HepG2 (cell line): ENCODE results near the gene C14orf93. TPM values are rescaled to one million over a fixed set of nuclear protein-coding genes. Genes with fewer than 3 reads are reported as not detected.

Experiments
- FOXP4 ChIP-seq: sonication (generic); formaldehyde crosslinking; IDR thresholded peaks from 2 replicates; pipeline ENCODE4 v1.4.0; 2020; ENCODE audit warnings: missing genetic modification reagents
- FUBP1 ChIP-seq: sonication (generic); formaldehyde crosslinking; IDR thresholded peaks from 2 replicates; pipeline ENCODE4 v1.5.1; 2020; ENCODE audit warnings: missing genetic modification reagents, mild to moderate bottlenecking, borderline replicate concordance
- HOXA5 ChIP-seq: sonication (generic); formaldehyde crosslinking; IDR thresholded peaks from 2 replicates; pipeline ENCODE4 v1.4.0; 2020; ENCODE audit warnings: missing genetic modification reagents
- KDM4B ChIP-seq: sonication (generic); formaldehyde crosslinking; IDR thresholded peaks from 2 replicates; pipeline ENCODE4 v1.4.0; 2020; ENCODE audit warnings: missing genetic modification reagents
- MAX ChIP-seq: IDR thresholded peaks from 2 replicates; pipeline ENCODE4 v1.6.1; 2012; ENCODE audit warnings: inconsistent platforms
- MBNL3 ChIP-seq: fragments of 250-450 bp; sonication (Bioruptor Pico); conservative IDR thresholded peaks from 2 replicates; pipeline ENCODE4 v1.8.0; 2022; ENCODE audit warnings: mild to moderate bottlenecking, inconsistent platforms
- MED1 ChIP-seq: sonication (generic); formaldehyde crosslinking; IDR thresholded peaks from 2 replicates; pipeline ENCODE4 v1.4.0; 2020; ENCODE audit warnings: missing genetic modification reagents
- NCOA2 ChIP-seq: sonication (generic); formaldehyde crosslinking; IDR thresholded peaks from 2 replicates; pipeline ENCODE4 v1.8.0; 2022; ENCODE audit warnings: inconsistent platforms
- REST ChIP-seq, 2 experiments: IDR thresholded peaks; 2 replicates each; pipeline ENCODE4 v1.6.1; 2011 to 2012; ENCODE audit warnings: low read length in 2 of 2, borderline replicate concordance in 1 of 2, low read depth in 1 of 2, mild to moderate bottlenecking in 1 of 2, moderate library complexity in 1 of 2
- SAP130 ChIP-seq: IDR thresholded peaks from 2 replicates; pipeline ENCODE4 v1.6.1; 2016; ENCODE audit warnings: low read depth
- TEF ChIP-seq: sonication (generic); formaldehyde crosslinking; IDR thresholded peaks from 2 replicates; pipeline ENCODE4 v1.5.0; 2020; ENCODE audit warnings: missing genetic modification reagents
- THYN1 ChIP-seq: sonication (generic); formaldehyde crosslinking; IDR thresholded peaks from 2 replicates; pipeline ENCODE4 v1.8.1; 2023; ENCODE audit warnings: low read depth, mild to moderate bottlenecking, moderate library complexity, missing genetic modification reagents, borderline replicate concordance
- XRCC5 ChIP-seq: fragments of 200-400 bp; formaldehyde crosslinking; optimal IDR thresholded peaks from 2 replicates; pipeline ENCODE3; 2017; ENCODE audit warnings: mild to moderate bottlenecking, low read length
- ZBTB2 ChIP-seq: sonication (generic); formaldehyde crosslinking; IDR thresholded peaks from 2 replicates; pipeline ENCODE4 v1.8.0; 2022; ENCODE audit warnings: low read depth, missing genetic modification reagents
- ZNF180 ChIP-seq: sonication (generic); formaldehyde crosslinking; IDR thresholded peaks from 2 replicates; pipeline ENCODE4 v1.4.0; 2020; ENCODE audit warnings: low read depth, missing genetic modification reagents, borderline replicate concordance
- ZNF343 ChIP-seq: sonication (generic); formaldehyde crosslinking; IDR thresholded peaks from 2 replicates; pipeline ENCODE4 v1.4.0; 2020; ENCODE audit warnings: mild to moderate bottlenecking, missing genetic modification reagents
- ZNF556 ChIP-seq: sonication (generic); formaldehyde crosslinking; IDR thresholded peaks from 2 replicates; pipeline ENCODE4 v1.4.0; 2020; ENCODE audit warnings: mild to moderate bottlenecking, missing genetic modification reagents, borderline replicate concordance
- ZNF567 ChIP-seq: sonication (generic); formaldehyde crosslinking; IDR thresholded peaks from 2 replicates; pipeline ENCODE4 v1.8.1; 2023; ENCODE audit warnings: mild to moderate bottlenecking, missing genetic modification reagents, borderline replicate concordance
- polyA plus RNA-seq, 8 experiments: library from polyadenylated mRNA; depleted of rRNA in 3 of 8; stranded (reverse) in 7 of 8; unstranded in 1 of 8; fragments of >200 nt; fragmentation: Illumina TruSeq in 4 of 8; extraction: Trizol in 4 of 8; gene quantifications; 2 replicates each; pipeline versions ENCODE4 v1.2.1 to v1.2.3, GENCODE V29; 2011 to 2016; ENCODE audit warnings: low read depth in 4 of 8, missing spikeins in 1 of 8, mixed read lengths in 1 of 8; ENCODE audit not compliant: insufficient read depth in 1 of 8
- total RNA-seq, 5 experiments: library from RNA; depleted of rRNA; stranded (reverse); fragments of >200 nt; fragmentation: Illumina TruSeq; extraction: Trizol; gene quantifications; 2 replicates each; pipeline ENCODE4 v1.2.3, GENCODE V29; 2016; ENCODE audit warnings: low read depth in 1 of 5

The C14orf93 gene
- total and polyA plus RNA-seq, 2 of the 13 experiments (the other 11 are each of a cell fraction or from before 2014, with no cell fraction given) = 11.4 to 22.5 TPM

- TF ChIP-seq ZNF343 (peak; percentile 95), FOXP4 (peak; percentile 70; the same call in 1 of the 2 replicates), SAP130 (CRISPR knock-in tag) (peak; percentile 96), TEF (peak; percentile 87), ZNF180 (CRISPR knock-in tag) (peak; percentile 19; the same call in 1 of the 2 replicates), ZBTB2 (CRISPR knock-in tag) (peak; percentile 66; the same call in 1 of the 2 replicates), ZNF556 (CRISPR knock-in tag) (peak; percentile 52; the same call in 1 of the 2 replicates), MED1 (CRISPR knock-in tag) (peak; percentile 82), XRCC5 (peak; percentile 97), MAX (peak; percentile 77), MBNL3 (CRISPR knock-in tag) (no peak), KDM4B (CRISPR knock-in tag) (peak; percentile 87), NCOA2 (CRISPR knock-in tag) (peak; percentile 77), FUBP1 (CRISPR knock-in tag) (no peak; the same call in 1 of the 2 replicates), THYN1 (CRISPR knock-in tag) (peak; percentile 94; the same call in 1 of the 2 replicates), HOXA5 (CRISPR knock-in tag) (peak; percentile 90), ZNF567 (CRISPR knock-in tag) (peak; percentile 89), REST (IDR thresholded peaks at IDR 0.05; ENCODE audit: borderline replicate concordance in 1 of 2, low read depth in 1 of 2, low read length in 2 of 2) (peak in 1 of 2 experiments; percentile 71; a peak in 2 of 4 replicates)
Measured at GRCh38 chr14:23034498-23035302, 24.8 kb upstream of the C14orf93 start, which contains the start of gene PSMB5 (continued).
